Calu3 (cell line): Measurements from ENCODE around the gene BAK1. TPM values are rescaled to one million over a fixed set of nuclear protein-coding genes. Genes with fewer than 3 reads are reported as not detected.
"Not testable (repeated sequence)": the region's sequence is repeated elsewhere in the genome, so short reads cannot be mapped to it uniquely, and the experiment has no call there.

Experiments
- BruUV-seq: library from RNA; stranded (reverse); fragments of 400-500 nt; replicated peaks from 2 replicates; lab custom pipeline; 2021; lab: Mats Ljungman, UMichigan
- CTCF ChIA-PET: fragments of 300-600 bp; sonication (Branson Sonifier 250); formaldehyde crosslinking; loops from one replicate; lab custom pipeline; 2022; ENCODE audit warnings: antibody characterized with exemption; lab: Charles Lee
- DNase-seq: peaks from one replicate; pipeline ENCODE4 v3.0.0; 2022
- H3K27ac Mint-ChIP-seq: one replicate; pipeline ENCODE4 v1.8.0; 2022; ENCODE audit warnings: mixed read lengths; ENCODE audit not compliant: unreplicated experiment
- H3K27me3 Mint-ChIP-seq: one replicate; pipeline ENCODE4 v1.8.0; 2022; ENCODE audit warnings: mixed read lengths; ENCODE audit not compliant: unreplicated experiment
- H3K36me3 Mint-ChIP-seq: one replicate; pipeline ENCODE4 v1.8.0; 2022; ENCODE audit warnings: mild to moderate bottlenecking, moderate library complexity, mixed read lengths; ENCODE audit not compliant: insufficient read depth, unreplicated experiment
- H3K4me1 Mint-ChIP-seq: one replicate; pipeline ENCODE4 v1.8.0; 2022; ENCODE audit warnings: mild to moderate bottlenecking, low read depth, mixed read lengths; ENCODE audit not compliant: unreplicated experiment
- H3K4me3 Mint-ChIP-seq: one replicate; pipeline ENCODE4 v1.8.0; 2022; ENCODE audit warnings: mild to moderate bottlenecking, low read depth, moderate library complexity, mixed read lengths; ENCODE audit not compliant: unreplicated experiment
- H3K9me3 Mint-ChIP-seq: one replicate; pipeline ENCODE4 v1.8.0; 2022; ENCODE audit warnings: low read depth, mixed read lengths; ENCODE audit not compliant: unreplicated experiment
- CTCF ChIP-seq: fragments of 200-600 bp; IDR thresholded peaks from one replicate; pipeline ENCODE4 v1.8.0; 2022; ENCODE audit warnings: antibody characterized with exemption; ENCODE audit not compliant: unreplicated experiment
- intact Hi-C: fragments of 100-400 bp; cut with micrococcal nuclease; formaldehyde crosslinking; loops from one replicate; pipeline ENCODE4 v1.10.0; 2022; ENCODE audit not compliant: unreplicated experiment
- total RNA-seq: library from RNA; stranded (reverse); gene quantifications from 2 replicates; pipeline ENCODE4 v1.2.3, GENCODE V29; 2022

BAK1 gene
- total RNA-seq, 1 experiment from 2014 or later = 31.6 TPM

DNA sequence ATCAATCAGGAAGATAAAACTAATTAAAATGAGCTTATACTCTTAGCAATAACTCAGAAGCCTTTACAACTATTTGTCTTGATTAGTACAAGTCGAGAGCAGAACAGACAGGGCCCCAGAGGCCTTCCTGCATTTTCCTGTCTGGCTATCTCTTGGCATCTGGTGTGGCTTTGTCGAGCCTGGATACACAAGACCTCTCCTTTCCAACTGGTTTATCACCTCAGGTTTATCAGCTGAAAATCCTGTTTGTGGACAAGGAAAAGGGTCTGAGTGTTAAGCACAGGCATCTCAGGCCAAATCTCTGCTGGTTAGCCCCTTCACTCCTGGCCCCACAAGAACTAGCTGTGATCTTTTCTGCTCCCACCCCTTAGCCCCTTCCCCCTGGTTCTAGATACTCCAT, 32.6 kb downstream of the BAK1 start:
- TF ChIP-seq CTCF = no peak
- DNase-seq = no peak
- no peak overlapping the region for H3K27ac Mint-ChIP-seq
- CTCF ChIA-PET = interaction anchor here (1.7 kb wide), 1 partner anchor 9 kb away, joined by 4 read pairs; no protein-coding TSS in a partner anchor
- peaks cover 8% of the 10 kb centered on the region for H3K27me3 Mint-ChIP-seq
- no peaks in the 10 kb centered on the region for H3K4me1 Mint-ChIP-seq
- intact Hi-C loops = no loop called here
- no peak overlapping the region for H3K4me3 Mint-ChIP-seq
- no peaks in the 10 kb centered on the region for H3K36me3 Mint-ChIP-seq
- no peaks in the 10 kb centered on the region for H3K9me3 Mint-ChIP-seq
- no TSS peak for BruUV-seq

GRCh38 chr6:33546766-33547165, 33.3 kb downstream of the BAK1 start:
- no TSS peak for BruUV-seq
- Mint-ChIP-seq H3K36me3 (no peaks in the 10 kb centered on the region), H3K9me3 (no peaks in the 10 kb centered on the region), H3K27me3 (peaks cover 8% of the 10 kb centered on the region), H3K4me3 (no peak overlapping the region), H3K4me1 (no peaks in the 10 kb centered on the region), H3K27ac (no peak overlapping the region)
- no peak for TF ChIP-seq CTCF
- intact Hi-C loops = no loop called here
- DNase-seq = no peak
- CTCF ChIA-PET = interaction anchor here (0.5 to 1.7 kb wide), 2 partner anchors 10 to 32 kb away, joined by 4 to 8 read pairs; no protein-coding TSS in a partner anchor

- H3K27ac Mint-ChIP-seq, DNase-seq, intact Hi-C loops, H3K36me3 Mint-ChIP-seq, H3K27me3 Mint-ChIP-seq, H3K4me1 Mint-ChIP-seq, BruUV-seq, H3K9me3 Mint-ChIP-seq, CTCF ChIA-PET, H3K4me3 Mint-ChIP-seq: not testable (repeated sequence)
Observed at GRCh38 chr6:33545292-33545691, 34.8 kb downstream of the BAK1 start.

GRCh38 chr6:33543116-33543515, 37.0 kb downstream of the BAK1 start:
- CTCF ChIA-PET = no interaction called here
- H3K9me3 Mint-ChIP-seq = no peaks in the 10 kb centered on the region
- intact Hi-C loops = no loop called here
- H3K4me3 Mint-ChIP-seq = no peak overlapping the region
- H3K4me1 Mint-ChIP-seq = no peaks in the 10 kb centered on the region
- TF ChIP-seq CTCF = no peak
- no peak overlapping the region for H3K27ac Mint-ChIP-seq
- no peaks in the 10 kb centered on the region for H3K36me3 Mint-ChIP-seq
- BruUV-seq = no TSS peak
- no peak for DNase-seq
- peaks cover 9% of the 10 kb centered on the region for H3K27me3 Mint-ChIP-seq

DNA sequence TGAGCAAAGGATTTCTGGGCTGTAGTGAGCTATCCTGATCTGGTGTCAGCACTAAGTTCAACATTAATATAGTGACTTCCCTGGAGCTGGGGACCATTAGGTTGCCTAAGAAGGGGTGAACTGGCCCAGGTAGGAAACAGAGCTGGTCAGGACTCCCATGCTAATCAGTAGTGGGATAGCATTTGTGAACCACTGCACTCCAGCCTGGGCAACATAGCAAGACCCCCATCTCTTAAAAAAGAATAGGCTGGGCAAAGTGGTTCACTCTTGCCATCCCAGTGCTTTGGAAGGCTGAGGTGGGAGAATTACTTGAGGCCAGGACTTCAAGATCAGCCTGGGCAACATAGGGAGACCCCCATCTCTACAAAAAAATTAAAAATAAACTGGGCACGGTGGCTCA, 39.3 kb downstream of the BAK1 start:
- no peak for DNase-seq
- H3K9me3 Mint-ChIP-seq = no peaks in the 10 kb centered on the region
- no peak for TF ChIP-seq CTCF
- H3K4me1 Mint-ChIP-seq = no peaks in the 10 kb centered on the region
- CTCF ChIA-PET = interaction anchor here (1.1 kb wide), 1 partner anchor 9 kb away, joined by 6 read pairs; no protein-coding TSS in a partner anchor
- H3K27me3 Mint-ChIP-seq = peaks cover 19% of the 10 kb centered on the region
- no peak overlapping the region for H3K27ac Mint-ChIP-seq
- no TSS peak for BruUV-seq
- H3K4me3 Mint-ChIP-seq = no peak overlapping the region
- no peaks in the 10 kb centered on the region for H3K36me3 Mint-ChIP-seq
- intact Hi-C loops = no loop called here
